Keratinocyte (primary cell): ENCODE measurements around the gene FLAD1. TPM values are rescaled to one million over a fixed set of nuclear protein-coding genes. Genes with fewer than 3 reads are reported as not detected.

ENCODE experiments used
- DNase-seq: peaks from one replicate; pipeline ENCODE4 v3.0.0-alpha.2; 2011; ENCODE audit warnings: low read depth, missing footprints, low spot score
- FAIRE-seq: peaks from 2 replicates; lab custom pipeline; 2011; peaks lifted over from hg19 to GRCh38; lab: Jason Lieb, UNC
- H2AFZ ChIP-seq: 2 replicates; pipeline ENCODE4 v1.6.0; 2012; ENCODE audit warnings: low read length, control low read depth, inconsistent platforms; ENCODE audit not compliant: control insufficient read depth
- H3K27ac ChIP-seq: 2 replicates; pipeline ENCODE4 v1.5.1; 2011; ENCODE audit warnings: low read length; ENCODE audit not compliant: control insufficient read depth, insufficient read depth
- H3K27me3 ChIP-seq: 3 replicates; pipeline ENCODE4 v1.6.0; 2011; ENCODE audit warnings: low read length; ENCODE audit not compliant: control insufficient read depth, insufficient read depth; ENCODE audit errors: extremely low read depth
- H3K36me3 ChIP-seq, 2 experiments: 2 replicates in 1 of 2; 3 replicates in 1 of 2; pipeline ENCODE4 v1.5.1; 2011; ENCODE audit warnings: low read length in 2 of 2, mild to moderate bottlenecking in 1 of 2; ENCODE audit not compliant: control insufficient read depth in 2 of 2, insufficient read depth in 2 of 2; ENCODE audit errors: extremely low read depth in 1 of 2
- H3K4me1 ChIP-seq: 3 replicates; pipeline ENCODE4 v1.5.1; 2011; ENCODE audit warnings: low read length; ENCODE audit not compliant: control insufficient read depth, insufficient read depth; ENCODE audit errors: extremely low read depth
- H3K4me2 ChIP-seq: 3 replicates; pipeline ENCODE4 v1.6.0; 2011; ENCODE audit warnings: low read depth, low read length; ENCODE audit not compliant: control insufficient read depth, insufficient read depth; ENCODE audit errors: extremely low read depth
- H3K4me3 ChIP-seq, 3 experiments: fragments of 200-600 bp in 1 of 3; sonication (generic) in 1 of 3; 2 replicates in 2 of 3; 3 replicates in 1 of 3; pipeline ENCODE4 v1.5.1; 2011 to 2016; ENCODE audit warnings: low read length in 3 of 3, mild to moderate bottlenecking in 3 of 3, control low read depth in 2 of 3, inconsistent platforms in 1 of 3, low read depth in 1 of 3, mixed read lengths in 1 of 3, mixed run types in 1 of 3, moderate library complexity in 1 of 3; ENCODE audit not compliant: control insufficient read depth in 2 of 3, insufficient read depth in 2 of 3; ENCODE audit errors: extremely low read depth in 1 of 3
- H3K79me2 ChIP-seq: 2 replicates; pipeline ENCODE4 v1.6.0; 2012; ENCODE audit warnings: low read length; ENCODE audit not compliant: control insufficient read depth, insufficient read depth
- H3K9ac ChIP-seq: 3 replicates; pipeline ENCODE4 v1.6.0; 2011; ENCODE audit warnings: low read length; ENCODE audit not compliant: control insufficient read depth, insufficient read depth; ENCODE audit errors: extremely low read depth
- H3K9me1 ChIP-seq: 3 replicates; pipeline ENCODE4 v1.6.0; 2011; ENCODE audit warnings: low read length; ENCODE audit not compliant: control insufficient read depth, insufficient read depth; ENCODE audit errors: extremely low read depth
- H3K9me3 ChIP-seq: 2 replicates; pipeline ENCODE4 v1.5.1; 2012; ENCODE audit warnings: low read depth, low read length; ENCODE audit not compliant: control insufficient read depth
- H4K20me1 ChIP-seq: 3 replicates; pipeline ENCODE4 v1.6.0; 2011; ENCODE audit warnings: low read length; ENCODE audit not compliant: control insufficient read depth, insufficient read depth; ENCODE audit errors: extremely low read depth
- CTCF ChIP-seq, 3 experiments: IDR thresholded peaks in 1 of 3; conservative IDR thresholded peaks in 1 of 3; optimal IDR thresholded peaks in 1 of 3; 2 replicates in 2 of 3; 3 replicates in 1 of 3; pipeline versions ENCODE3 to v1.5.1; 2011; ENCODE audit warnings: low read length in 3 of 3, mild to moderate bottlenecking in 3 of 3, moderate library complexity in 2 of 3, control low read depth in 1 of 3, inconsistent platforms in 1 of 3; ENCODE audit not compliant: insufficient read depth in 2 of 3; ENCODE audit errors: extremely low read depth in 1 of 3
- EZH2 ChIP-seq: IDR thresholded peaks from one replicate; pipeline ENCODE4 v1.6.1; 2012; ENCODE audit warnings: inconsistent platforms, mild to moderate bottlenecking, low read length, moderate library complexity
- dilution Hi-C: fragments of 300-500 bp; cut with MboI; formaldehyde crosslinking; loops from one replicate; pipeline ENCODE4 v1.7.0; 2020; ENCODE audit warnings: low sequenced_read_pairs; ENCODE audit not compliant: extremely low pct_ligation_motif_present
- polyA plus RNA-seq, 5 experiments: library from polyadenylated mRNA; depleted of rRNA in 3 of 5; stranded (reverse) in 3 of 5; stranded (forward) in 1 of 5; unstranded in 1 of 5; fragments of >200 nt; gene quantifications; 1 replicate in 1 of 5; 2 replicates in 3 of 5; 3 replicates in 1 of 5; pipeline versions ENCODE4 v1.2.1 to v1.2.3, GENCODE V29; 2011 to 2012; ENCODE audit warnings: missing spikeins in 2 of 5, low read depth in 1 of 5, low replicate concordance in 1 of 5

The FLAD1 gene
- polyA plus RNA-seq, 1 donor (not counting 4 experiments of a cell fraction or from before 2014, with no cell fraction given), result 51.4 TPM

GRCh38 chr1:154938604-154939399, 44.3 kb upstream of the FLAD1 start:
- H3K4me3 ChIP-seq, result no peak overlapping the region
- peaks cover 22% of the 10 kb centered on the region for H3K4me1 ChIP-seq
- H3K36me3 ChIP-seq, result no peaks in the 10 kb centered on the region
- no peaks in the 10 kb centered on the region for H3K9me1 ChIP-seq
- H3K4me2 ChIP-seq, result peak overlapping the region; percentile 96
- H3K9me3 ChIP-seq, result no peaks in the 10 kb centered on the region
- no peak overlapping the region for H2AFZ ChIP-seq
- peak overlapping the region; percentile 99 for H3K9ac ChIP-seq
- H4K20me1 ChIP-seq, result no peaks in the 10 kb centered on the region
- no peaks in the 10 kb centered on the region for H3K27me3 ChIP-seq
- FAIRE-seq (no peak), DNase-seq (no peak)
- dilution Hi-C loops, result no loop called here
- TF ChIP-seq CTCF (optimal IDR thresholded peaks at IDR 0.05 in 1 of 3, IDR thresholded peaks at IDR 0.05 in 1 of 3, conservative IDR thresholded peaks at IDR 0.05 in 1 of 3; ENCODE audit: extremely low read depth in 1 of 3, insufficient read depth in 2 of 3, low read length in 3 of 3) (no peak), EZH2 (no peak)
- peak overlapping the region; percentile 100 for H3K27ac ChIP-seq
- H3K79me2 ChIP-seq, result no peaks in the 10 kb centered on the region

- no peak overlapping the region for H3K27ac ChIP-seq
- H3K9me3 ChIP-seq, result no peaks in the 10 kb centered on the region
- H3K9ac ChIP-seq, result no peak overlapping the region
- DNase-seq (no peak), FAIRE-seq (no peak)
- no peaks in the 10 kb centered on the region for H3K9me1 ChIP-seq
- no peaks in the 10 kb centered on the region for H3K79me2 ChIP-seq
- H3K36me3 ChIP-seq, result peaks cover 0 to 3% of the 10 kb centered on the region in 2 experiments
- dilution Hi-C loops, result no loop called here
- H3K4me3 ChIP-seq, result no peak overlapping the region
- H3K4me1 ChIP-seq, result peaks cover 22% of the 10 kb centered on the region
- H4K20me1 ChIP-seq, result no peaks in the 10 kb centered on the region
- H2AFZ ChIP-seq, result no peak overlapping the region
- H3K27me3 ChIP-seq, result no peaks in the 10 kb centered on the region
- no peak overlapping the region for H3K4me2 ChIP-seq
- TF ChIP-seq CTCF (optimal IDR thresholded peaks at IDR 0.05 in 1 of 3, IDR thresholded peaks at IDR 0.05 in 1 of 3, conservative IDR thresholded peaks at IDR 0.05 in 1 of 3; ENCODE audit: extremely low read depth in 1 of 3, insufficient read depth in 2 of 3, low read length in 3 of 3) (no peak), EZH2 (no peak)
Observed at GRCh38 chr1:154940213-154940560, 43.0 kb upstream of the FLAD1 start.
